ENCODE results near the gene CCDC146. TPM values are rescaled to one million over a fixed set of nuclear protein-coding genes. Genes with fewer than 3 reads are reported as not detected.

CCDC146 gene
- total RNA-seq, 1 experiment from 2014 or later = 14.6 TPM

DNA sequence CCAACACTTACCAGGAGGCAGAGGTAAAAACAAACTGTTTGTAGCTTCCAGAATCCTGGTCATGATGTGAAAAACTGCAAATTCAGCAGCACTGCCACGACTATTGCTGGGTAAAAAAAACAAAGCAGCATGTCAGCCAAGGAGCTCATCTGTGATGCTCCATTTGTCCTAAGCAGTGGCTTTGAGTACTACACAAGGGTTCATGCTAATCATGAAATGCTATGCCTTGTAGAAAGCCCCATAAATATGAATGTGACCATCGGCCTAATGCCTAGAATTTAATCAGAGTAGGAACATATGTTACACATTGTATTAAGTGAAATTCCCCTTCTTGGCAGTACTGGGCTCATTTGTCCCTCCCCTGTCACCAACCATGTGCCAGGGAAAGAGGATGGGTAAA is 198.3 kb downstream of the CCDC146 start:
- Histone ChIP-seq H3K27me3 (ENCODE audit: low read length) (no peaks in the 10 kb centered on the region), H3K27ac (ENCODE audit: low read length) (no peak overlapping the region), H3K9me2 (replicated peaks; ENCODE audit: insufficient read depth, low read length) (no peaks in the 10 kb centered on the region), H3K79me2 (ENCODE audit: low read length) (no peaks in the 10 kb centered on the region), H3K4me2 (ENCODE audit: low read depth, low read length, poor library complexity, severe bottlenecking) (no peak overlapping the region), H4K20me1 (ENCODE audit: insufficient read depth, low read depth, low read length) (no peaks in the 10 kb centered on the region), H3K4me3 (ENCODE audit: low read length) (no peak overlapping the region), H2AFZ (ENCODE audit: low read length) (no peak overlapping the region), H3K36me3 (ENCODE audit: insufficient read depth, low read length) (no peaks in the 10 kb centered on the region), H3K9me3 (ENCODE audit: low read length) (no peaks in the 10 kb centered on the region), H3K9ac (ENCODE audit: low read length) (no peak overlapping the region), H3K4me1 (ENCODE audit: low read length) (peaks cover 4% of the 10 kb centered on the region)
- DNase-seq = no peak

- H3K36me3 ChIP-seq (ENCODE audit: insufficient read depth, low read length) = no peaks in the 10 kb centered on the region
- H3K9me3 ChIP-seq (ENCODE audit: low read length) = no peaks in the 10 kb centered on the region
- no peaks in the 10 kb centered on the region for H3K9me2 ChIP-seq (replicated peaks; ENCODE audit: insufficient read depth, low read length)
- no peaks in the 10 kb centered on the region for H4K20me1 ChIP-seq (ENCODE audit: insufficient read depth, low read depth, low read length)
- no peak for DNase-seq
- peaks cover 7% of the 10 kb centered on the region; the same call in 1 of the 2 replicates for H3K4me1 ChIP-seq (ENCODE audit: low read length)
- no peak overlapping the region for H3K27ac ChIP-seq (ENCODE audit: low read length)
- no peaks in the 10 kb centered on the region for H3K79me2 ChIP-seq (ENCODE audit: low read length)
- no peak overlapping the region for H3K4me3 ChIP-seq (ENCODE audit: low read length)
- no peak overlapping the region for H2AFZ ChIP-seq (ENCODE audit: low read length)
- H3K4me2 ChIP-seq (ENCODE audit: low read depth, low read length, poor library complexity, severe bottlenecking) = no peak overlapping the region
- no peaks in the 10 kb centered on the region for H3K27me3 ChIP-seq (ENCODE audit: low read length)
- no peak overlapping the region for H3K9ac ChIP-seq (ENCODE audit: low read length)
These were observed 198.9 kb downstream of the CCDC146 start for GRCh38 chr7:77321300-77321699.

DNA sequence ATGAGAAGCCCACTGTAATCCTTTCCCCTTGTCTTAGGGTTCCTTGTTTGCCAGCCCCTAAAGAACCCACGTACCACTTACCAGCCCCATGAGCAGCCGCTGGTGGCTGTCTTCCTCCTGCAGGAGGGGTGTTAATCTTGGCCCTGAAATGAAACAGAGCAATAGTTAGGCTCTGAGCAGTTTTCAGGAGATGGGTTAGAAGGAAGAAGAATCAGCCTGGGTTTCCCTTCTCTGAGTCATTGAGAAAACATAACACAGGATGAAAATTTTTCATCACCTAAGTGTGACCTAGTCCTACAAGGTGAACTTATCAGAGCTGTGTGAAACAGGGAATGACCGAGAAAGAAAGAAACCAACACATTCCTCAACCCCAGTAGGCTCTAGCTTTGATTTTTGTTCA is 203.7 kb downstream of the CCDC146 start:
- H3K9me2 ChIP-seq (replicated peaks; ENCODE audit: insufficient read depth, low read length) = no peaks in the 10 kb centered on the region
- DNase-seq = no peak
- H3K27ac ChIP-seq (ENCODE audit: low read length) = no peak overlapping the region
- H3K4me1 ChIP-seq (ENCODE audit: low read length) = peaks cover 42% of the 10 kb centered on the region
- no peak overlapping the region for H3K9ac ChIP-seq (ENCODE audit: low read length)
- no peak overlapping the region for H2AFZ ChIP-seq (ENCODE audit: low read length)
- no peaks in the 10 kb centered on the region for H3K79me2 ChIP-seq (ENCODE audit: low read length)
- H3K27me3 ChIP-seq (ENCODE audit: low read length) = no peaks in the 10 kb centered on the region
- no peak overlapping the region for H3K4me3 ChIP-seq (ENCODE audit: low read length)
- H3K9me3 ChIP-seq (ENCODE audit: low read length) = no peaks in the 10 kb centered on the region
- no peak overlapping the region for H3K4me2 ChIP-seq (ENCODE audit: low read depth, low read length, poor library complexity, severe bottlenecking)
- no peaks in the 10 kb centered on the region for H3K36me3 ChIP-seq (ENCODE audit: insufficient read depth, low read length)
- no peaks in the 10 kb centered on the region for H4K20me1 ChIP-seq (ENCODE audit: insufficient read depth, low read depth, low read length)

DNA sequence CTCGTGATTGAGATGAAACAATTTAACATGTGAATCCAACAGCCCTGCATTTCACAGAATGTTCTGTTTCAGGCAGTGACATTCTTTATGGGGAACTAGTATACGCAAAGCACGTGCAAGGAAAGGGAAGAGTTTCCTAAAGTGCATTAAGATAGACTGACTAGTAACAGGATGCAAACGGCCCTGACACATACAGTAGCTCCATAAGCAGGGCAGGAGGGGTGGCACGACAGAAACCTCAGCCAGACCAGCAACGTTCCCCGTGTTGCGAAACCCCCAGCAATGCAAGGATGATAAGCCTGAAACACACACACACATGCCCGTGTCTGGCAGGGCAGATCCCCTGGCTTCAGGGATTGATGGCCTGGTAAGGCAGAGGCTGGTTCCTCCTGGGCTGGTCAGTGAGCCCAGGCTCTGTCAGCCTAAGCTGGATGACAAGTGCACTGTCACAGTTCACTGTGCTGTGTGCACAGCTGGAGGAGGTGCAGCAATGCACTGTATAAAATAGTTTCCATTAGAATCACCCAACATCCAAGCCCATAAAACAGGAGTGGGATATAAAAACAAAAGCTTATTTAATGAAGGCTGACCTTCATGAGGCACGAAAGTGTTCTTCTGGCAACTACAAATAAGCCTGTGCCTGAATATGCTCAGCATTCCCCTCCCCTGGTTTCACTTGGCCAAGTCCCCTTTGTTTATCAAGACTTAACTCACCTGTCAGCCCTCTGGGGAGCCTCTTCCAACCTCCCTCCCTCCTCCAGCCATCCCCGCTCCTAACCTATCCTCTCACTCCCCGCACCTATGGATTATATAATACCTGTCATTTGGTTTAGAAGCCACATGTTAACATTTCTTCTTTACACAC is 204.9 kb downstream of the CCDC146 start:
- peaks cover 52% of the 10 kb centered on the region for H3K4me1 ChIP-seq (ENCODE audit: low read length)
- no peak for DNase-seq
- 0 out of 2 replicates have a peak overlapping the region, but pooled peaks have one; percentile 78 for H2AFZ ChIP-seq (ENCODE audit: low read length)
- H4K20me1 ChIP-seq (ENCODE audit: insufficient read depth, low read depth, low read length) = no peaks in the 10 kb centered on the region
- H3K9me2 ChIP-seq (replicated peaks; ENCODE audit: insufficient read depth, low read length) = no peaks in the 10 kb centered on the region
- no peak overlapping the region; the same call in 1 of the 2 replicates for H3K9ac ChIP-seq (ENCODE audit: low read length)
- H3K4me3 ChIP-seq (ENCODE audit: low read length) = no peak overlapping the region
- H3K79me2 ChIP-seq (ENCODE audit: low read length) = no peaks in the 10 kb centered on the region
- H3K27ac ChIP-seq (ENCODE audit: low read length) = no peak overlapping the region
- H3K36me3 ChIP-seq (ENCODE audit: insufficient read depth, low read length) = no peaks in the 10 kb centered on the region
- no peaks in the 10 kb centered on the region for H3K27me3 ChIP-seq (ENCODE audit: low read length)
- no peak overlapping the region for H3K4me2 ChIP-seq (ENCODE audit: low read depth, low read length, poor library complexity, severe bottlenecking)
- no peaks in the 10 kb centered on the region for H3K9me3 ChIP-seq (ENCODE audit: low read length)

- DNase-seq = no peak
- Histone ChIP-seq H4K20me1 (ENCODE audit: insufficient read depth, low read depth, low read length) (no peaks in the 10 kb centered on the region), H2AFZ (ENCODE audit: low read length) (peak overlapping the region; percentile 78; the same call in 1 of the 2 replicates), H3K9me3 (ENCODE audit: low read length) (no peaks in the 10 kb centered on the region), H3K36me3 (ENCODE audit: insufficient read depth, low read length) (no peaks in the 10 kb centered on the region), H3K27ac (ENCODE audit: low read length) (no peak overlapping the region), H3K9ac (ENCODE audit: low read length) (0 out of 2 replicates have a peak overlapping the region, but pooled peaks have one; percentile 23), H3K79me2 (ENCODE audit: low read length) (no peaks in the 10 kb centered on the region), H3K4me2 (ENCODE audit: low read depth, low read length, poor library complexity, severe bottlenecking) (peak overlapping the region; percentile 4), H3K4me3 (ENCODE audit: low read length) (no peak overlapping the region), H3K9me2 (replicated peaks; ENCODE audit: insufficient read depth, low read length) (no peaks in the 10 kb centered on the region), H3K27me3 (ENCODE audit: low read length) (no peaks in the 10 kb centered on the region), H3K4me1 (ENCODE audit: low read length) (peaks cover 52% of the 10 kb centered on the region)
These were observed 205.7 kb downstream of the CCDC146 start for GRCh38 chr7:77327932-77328628.

- Histone ChIP-seq H3K79me2 (ENCODE audit: low read length) (no peaks in the 10 kb centered on the region), H3K9ac (ENCODE audit: low read length) (no peak overlapping the region), H3K9me2 (replicated peaks; ENCODE audit: insufficient read depth, low read length) (no peaks in the 10 kb centered on the region), H3K4me3 (ENCODE audit: low read length) (no peak overlapping the region), H3K27me3 (ENCODE audit: low read length) (no peaks in the 10 kb centered on the region), H2AFZ (ENCODE audit: low read length) (peak overlapping the region; percentile 78; the same call in 1 of the 2 replicates), H3K4me1 (ENCODE audit: low read length) (peaks cover 52% of the 10 kb centered on the region), H4K20me1 (ENCODE audit: insufficient read depth, low read depth, low read length) (no peaks in the 10 kb centered on the region), H3K27ac (ENCODE audit: low read length) (no peak overlapping the region), H3K36me3 (ENCODE audit: insufficient read depth, low read length) (no peaks in the 10 kb centered on the region), H3K4me2 (ENCODE audit: low read depth, low read length, poor library complexity, severe bottlenecking) (no peak overlapping the region), H3K9me3 (ENCODE audit: low read length) (no peaks in the 10 kb centered on the region)
- no peak for DNase-seq
These were observed 206.3 kb downstream of the CCDC146 start for GRCh38 chr7:77328669-77329068.

- Histone ChIP-seq H3K79me2 (ENCODE audit: low read length) (no peaks in the 10 kb centered on the region), H3K27me3 (ENCODE audit: low read length) (no peaks in the 10 kb centered on the region), H3K4me3 (ENCODE audit: low read length) (no peak overlapping the region), H3K9me2 (replicated peaks; ENCODE audit: insufficient read depth, low read length) (no peaks in the 10 kb centered on the region), H4K20me1 (ENCODE audit: insufficient read depth, low read depth, low read length) (no peaks in the 10 kb centered on the region), H3K4me2 (ENCODE audit: low read depth, low read length, poor library complexity, severe bottlenecking) (peak overlapping the region; percentile 14), H2AFZ (ENCODE audit: low read length) (0 out of 2 replicates have a peak overlapping the region, but pooled peaks have one; percentile 43), H3K4me1 (ENCODE audit: low read length) (peaks cover 52% of the 10 kb centered on the region), H3K36me3 (ENCODE audit: insufficient read depth, low read length) (no peaks in the 10 kb centered on the region), H3K9me3 (ENCODE audit: low read length) (no peaks in the 10 kb centered on the region), H3K9ac (ENCODE audit: low read length) (0 out of 2 replicates have a peak overlapping the region, but pooled peaks have one; percentile 16), H3K27ac (ENCODE audit: low read length) (peak overlapping the region; percentile 31)
- no peak for DNase-seq
These were observed 207.2 kb downstream of the CCDC146 start for GRCh38 chr7:77329466-77330168.

Data from Karpas-422 (cell line).